GM12878 (cell line): ENCODE measurements around the gene BGLAP. TPM values are rescaled to one million over a fixed set of nuclear protein-coding genes. Genes with fewer than 3 reads are reported as not detected.

Source experiments
- ATAC-seq: fragments of 200-7000 bp; cut with Tn5 transposase; 3 replicates; pipeline ENCODE4 v1.9.1; 2020; ENCODE audit warnings: mild to moderate bottlenecking, moderate library complexity
- BruUV-seq: library from RNA; stranded (reverse); fragments of 400-500 nt; replicated peaks from 2 replicates; lab custom pipeline; 2021; lab: Mats Ljungman, UMichigan
- CTCF ChIA-PET: fragments of 300-600 bp; sonication (Branson Sonifier 250); formaldehyde crosslinking; extraction: SDS; loops from one replicate; lab custom pipeline; 2021; ENCODE audit warnings: inconsistent platforms; lab: Yijun Ruan, JAX
- POLR2A ChIA-PET: fragments of 350-600 bp; formaldehyde crosslinking; extraction: SDS; loops from one replicate; lab custom pipeline; 2021; ENCODE audit warnings: inconsistent platforms; lab: Charles Lee
- RAD21 ChIA-PET: fragments of 300-600 bp; sonication (Branson Sonifier 250); formaldehyde crosslinking; loops from one replicate; lab custom pipeline; 2023; ENCODE audit warnings: antibody characterized with exemption; ENCODE audit not compliant: unreplicated experiment; lab: Charles Lee
- SMC1A ChIA-PET: fragments of 300-600 bp; sonication (Branson Sonifier 250); formaldehyde crosslinking; loops from one replicate; lab custom pipeline; 2023; ENCODE audit not compliant: unreplicated experiment, uncharacterized antibody; lab: Charles Lee
- DNase-seq: peaks from one replicate; pipeline ENCODE4 v3.0.0-alpha.2; 2011; ENCODE audit warnings: low read depth, low spot score
- FAIRE-seq: peaks from 3 replicates; lab custom pipeline; 2011; peaks lifted over from hg19 to GRCh38; lab: Jason Lieb, UNC
- H2AFZ ChIP-seq: 2 replicates; pipeline ENCODE4 v1.6.0; 2011; ENCODE audit warnings: low read depth, low read length, control low read depth; ENCODE audit not compliant: control insufficient read depth
- H3K27ac ChIP-seq: 2 replicates; pipeline ENCODE4 v1.5.1; 2011; ENCODE audit warnings: control low read depth; ENCODE audit not compliant: control insufficient read depth, insufficient read depth
- H3K27me3 ChIP-seq, 2 experiments: replicated peaks in 1 of 2; 2 replicates each; pipeline versions ENCODE4 v1.6.0 to v1.6.1; 2011; ENCODE audit warnings: low read length in 1 of 2; ENCODE audit not compliant: control insufficient read depth in 2 of 2, insufficient read depth in 2 of 2
- H3K36me3 ChIP-seq, 2 experiments: 2 replicates each; pipeline ENCODE4 v1.5.1; 2011; ENCODE audit warnings: low read length in 1 of 2; ENCODE audit not compliant: control insufficient read depth in 2 of 2, insufficient read depth in 2 of 2
- H3K4me1 ChIP-seq: 2 replicates; pipeline ENCODE4 v1.6.1; 2011; ENCODE audit warnings: mild to moderate bottlenecking, low read length, moderate library complexity, mixed read lengths; ENCODE audit not compliant: control insufficient read depth, insufficient read depth
- H3K4me2 ChIP-seq: 2 replicates; pipeline ENCODE4 v1.6.0; 2011; ENCODE audit warnings: control low read depth; ENCODE audit not compliant: control insufficient read depth, insufficient read depth
- H3K4me3 ChIP-seq: fragments of 200-600 bp; sonication (generic); 2 replicates; pipeline ENCODE4 v1.5.1; 2016
- H3K79me2 ChIP-seq: 2 replicates; pipeline ENCODE4 v1.6.0; 2011; ENCODE audit warnings: low read length; ENCODE audit not compliant: control insufficient read depth, insufficient read depth
- H3K9ac ChIP-seq: 2 replicates; pipeline ENCODE4 v1.8.0; 2011; ENCODE audit warnings: low read length, control low read depth, mixed read lengths; ENCODE audit not compliant: control insufficient read depth, insufficient read depth
- H3K9me3 ChIP-seq: replicated peaks from 3 replicates; pipeline ENCODE4 v1.5.1; 2011; ENCODE audit warnings: mild to moderate bottlenecking, low read length; ENCODE audit not compliant: control insufficient read depth, insufficient read depth
- H4K20me1 ChIP-seq: 2 replicates; pipeline ENCODE4 v1.6.0; 2011; ENCODE audit not compliant: control insufficient read depth, insufficient read depth
- CBFB ChIP-seq: IDR thresholded peaks from 2 replicates; pipeline ENCODE4 v1.6.1; 2016; ENCODE audit warnings: antibody characterized with exemption, low read depth
- CREB1 ChIP-seq: IDR thresholded peaks from 2 replicates; pipeline ENCODE4 v1.6.1; 2012; ENCODE audit warnings: low read depth, mild to moderate bottlenecking, inconsistent platforms
- EED ChIP-seq: sonication (generic); IDR thresholded peaks from 2 replicates; pipeline ENCODE4 v1.6.1; 2016; ENCODE audit warnings: antibody characterized with exemption, low read depth
- LARP7 ChIP-seq: fragments of 450-650 bp; IDR thresholded peaks from 2 replicates; pipeline ENCODE4 v1.6.1; 2017; ENCODE audit warnings: mild to moderate bottlenecking
- MEF2B ChIP-seq: fragments of 450-650 bp; IDR thresholded peaks from 2 replicates; pipeline ENCODE4 v1.6.1; 2018; ENCODE audit warnings: mild to moderate bottlenecking, moderate library complexity; ENCODE audit not compliant: partially characterized antibody, poor library complexity, severe bottlenecking
- MYB ChIP-seq: fragments of 150-350 bp; IDR thresholded peaks from 2 replicates; pipeline ENCODE4 v1.6.1; 2014; ENCODE audit warnings: mild to moderate bottlenecking, low read depth, low read length, borderline replicate concordance
- MYC ChIP-seq: IDR thresholded peaks from 2 replicates; pipeline ENCODE4 v1.6.1; 2011; ENCODE audit warnings: mild to moderate bottlenecking, low read length, moderate library complexity, inconsistent platforms; ENCODE audit not compliant: insufficient read depth, insufficient replicate concordance, insufficient read length, severe bottlenecking
- NR2C1 ChIP-seq: fragments of 450-650 bp; IDR thresholded peaks from 2 replicates; pipeline ENCODE4 v1.6.1; 2017; ENCODE audit warnings: antibody characterized with exemption, mild to moderate bottlenecking, moderate library complexity
- PBX3 ChIP-seq: IDR thresholded peaks from 2 replicates; pipeline ENCODE4 v1.6.1; 2011; ENCODE audit warnings: mild to moderate bottlenecking, low read depth, low read length, moderate library complexity; ENCODE audit not compliant: insufficient replicate concordance
- PML ChIP-seq: IDR thresholded peaks from 2 replicates; pipeline ENCODE4 v1.6.1; 2012; ENCODE audit warnings: low read length, inconsistent platforms
- POLR2A ChIP-seq: IDR thresholded peaks from 2 replicates; pipeline ENCODE4 v1.6.1; 2011; ENCODE audit warnings: low read depth, mild to moderate bottlenecking, low read length
- SUPT20H ChIP-seq: IDR thresholded peaks from 2 replicates; pipeline ENCODE4 v1.6.1; 2011; ENCODE audit warnings: low read depth, mild to moderate bottlenecking, low read length, moderate library complexity, borderline replicate concordance; ENCODE audit not compliant: control insufficient read depth
- TAF1 ChIP-seq: IDR thresholded peaks from 2 replicates; pipeline ENCODE4 v1.6.1; 2011; ENCODE audit warnings: mild to moderate bottlenecking, low read depth, low read length, borderline replicate concordance
- TCF3 ChIP-seq: IDR thresholded peaks from 2 replicates; pipeline ENCODE4 v1.6.1; 2012; ENCODE audit warnings: low read depth, mild to moderate bottlenecking, low read length, borderline replicate concordance; ENCODE audit not compliant: insufficient read depth
- ZNF207 ChIP-seq: fragments of 450-650 bp; IDR thresholded peaks from 2 replicates; pipeline ENCODE4 v1.6.1; 2014; ENCODE audit warnings: antibody characterized with exemption, mild to moderate bottlenecking, borderline replicate concordance
- ZNF622 ChIP-seq: fragments of 450-650 bp; IDR thresholded peaks from 2 replicates; pipeline ENCODE4 v1.6.1; 2017; ENCODE audit warnings: mild to moderate bottlenecking, inconsistent platforms
- ZZZ3 ChIP-seq: IDR thresholded peaks from 2 replicates; pipeline ENCODE4 v1.6.1; 2011; ENCODE audit warnings: low read depth; ENCODE audit not compliant: control insufficient read depth, insufficient read length
- WGBS: methylation state at CpG from one replicate; pipeline ENCODE4 v1.1.6; 2016; ENCODE audit warnings: low lambda C conversion rate; ENCODE audit not compliant: insufficient replicate concordance, insufficient coverage; ENCODE audit errors: missing lambda C conversion rate; 5-methylcytosine and 5-hydroxymethylcytosine counted together
- in situ Hi-C: fragments of 300-500 bp; cut with MboI; formaldehyde crosslinking; loops from 9 replicates; pipeline ENCODE4 v1.14.3; 2018; ENCODE audit warnings: mixed read lengths
- intact Hi-C: fragments of 100-400 bp; cut with micrococcal nuclease; formaldehyde crosslinking; loops from one replicate; pipeline ENCODE4 v1.14.2; 2022; ENCODE audit not compliant: unreplicated experiment
- polyA plus RNA-seq, 11 experiments: library from polyadenylated mRNA; depleted of rRNA in 4 of 11; unstranded in 6 of 11; stranded (reverse) in 5 of 11; fragments of >200 nt; fragmentation: Nextera tagmentation in 4 of 11; fragmentation: Illumina TruSeq in 1 of 11; extraction: Ambion mirVana in 4 of 11; extraction: Trizol in 1 of 11; gene quantifications; 1 replicate in 1 of 11; 2 replicates in 10 of 11; pipeline versions ENCODE4 v1.2.1 to v1.2.3, GENCODE V29; 2011 to 2016; ENCODE audit warnings: inconsistent platforms in 2 of 11, missing spikeins in 2 of 11, low read depth in 1 of 11
- total RNA-seq, 4 experiments: library from RNA; depleted of rRNA in 3 of 4; stranded (reverse); fragments of >200 nt in 3 of 4; fragmentation: Illumina TruSeq in 1 of 4; extraction: Trizol in 1 of 4; gene quantifications; 2 replicates each; pipeline versions ENCODE4 v1.2.1 to v1.2.3, GENCODE V29; 2013 to 2021
- TF ChIP-seq, protein P1 (sequence below): fragments of 150-350 bp; IDR thresholded peaks from 2 replicates; pipeline ENCODE4 v1.6.1; 2014; ENCODE audit warnings: mild to moderate bottlenecking, low read depth, low read length
- TF ChIP-seq, protein P2 (sequence below): IDR thresholded peaks from 2 replicates; pipeline ENCODE4 v1.6.1; 2011; ENCODE audit warnings: low read depth, mild to moderate bottlenecking, low read length, moderate library complexity, borderline replicate concordance; ENCODE audit errors: extremely low read depth

The BGLAP gene
- total and polyA plus RNA-seq, 10 of the 15 experiments (the other 5 are each of a cell fraction or from before 2014, with no cell fraction given), result 0.20 to 1.8 (median 0.40) TPM; not detected in 3

- H3K4me3 ChIP-seq, result no peak overlapping the region
- H3K4me2 ChIP-seq, result no peak overlapping the region
- POLR2A ChIA-PET, result no interaction called here
- no peak overlapping the region for H2AFZ ChIP-seq
- in situ Hi-C loops (no loop called here), intact Hi-C loops (no loop called here)
- H4K20me1 ChIP-seq, result no peaks in the 10 kb centered on the region
- H3K9ac ChIP-seq, result no peak overlapping the region
- H3K27me3 ChIP-seq, result no peaks in the 10 kb centered on the region
- CTCF ChIA-PET, result interaction anchor here (1.0 to 14.2 kb wide), 4 partner anchors 51 to 216 kb away, joined by 3 to 502 read pairs (median 10); partner anchors contain the start of gene SEMA4A
- H3K27ac ChIP-seq, result no peak overlapping the region
- H3K36me3 ChIP-seq, result peaks cover 3 to 4% of the 10 kb centered on the region in 2 experiments; a peak in 3 of 4 replicates
- RAD21 ChIA-PET, result interaction anchor here (10.0 kb wide), 1 partner anchor 82 kb away, joined by 361 read pairs; the partner anchor contains the start of gene SEMA4A
- H3K9me3 ChIP-seq, result no peaks in the 10 kb centered on the region
- FAIRE-seq (no peak), ATAC-seq (no peak), DNase-seq (no peak)
- no peaks in the 10 kb centered on the region for H3K79me2 ChIP-seq
- TF ChIP-seq, protein P1, sequence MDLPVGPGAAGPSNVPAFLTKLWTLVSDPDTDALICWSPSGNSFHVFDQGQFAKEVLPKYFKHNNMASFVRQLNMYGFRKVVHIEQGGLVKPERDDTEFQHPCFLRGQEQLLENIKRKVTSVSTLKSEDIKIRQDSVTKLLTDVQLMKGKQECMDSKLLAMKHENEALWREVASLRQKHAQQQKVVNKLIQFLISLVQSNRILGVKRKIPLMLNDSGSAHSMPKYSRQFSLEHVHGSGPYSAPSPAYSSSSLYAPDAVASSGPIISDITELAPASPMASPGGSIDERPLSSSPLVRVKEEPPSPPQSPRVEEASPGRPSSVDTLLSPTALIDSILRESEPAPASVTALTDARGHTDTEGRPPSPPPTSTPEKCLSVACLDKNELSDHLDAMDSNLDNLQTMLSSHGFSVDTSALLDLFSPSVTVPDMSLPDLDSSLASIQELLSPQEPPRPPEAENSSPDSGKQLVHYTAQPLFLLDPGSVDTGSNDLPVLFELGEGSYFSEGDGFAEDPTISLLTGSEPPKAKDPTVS, result no peak
- TF ChIP-seq TAF1, result no peak
- no peak for TF ChIP-seq POLR2A
- TF ChIP-seq LARP7, result no peak
- TF ChIP-seq MYB, result no peak
- no peak for TF ChIP-seq PML
- TF ChIP-seq ZNF622, result no peak
- no peak for TF ChIP-seq MYC
- TF ChIP-seq SUPT20H, result no peak
- TF ChIP-seq NR2C1, result no peak
- TF ChIP-seq MEF2B, result no peak
- TF ChIP-seq ZZZ3, result no peak
- no peak for TF ChIP-seq ZNF207
- TF ChIP-seq CBFB, result no peak
- no peak for TF ChIP-seq EED
- TF ChIP-seq CREB1, result no peak
- TF ChIP-seq TCF3, result no peak
- TF ChIP-seq, protein P2, sequence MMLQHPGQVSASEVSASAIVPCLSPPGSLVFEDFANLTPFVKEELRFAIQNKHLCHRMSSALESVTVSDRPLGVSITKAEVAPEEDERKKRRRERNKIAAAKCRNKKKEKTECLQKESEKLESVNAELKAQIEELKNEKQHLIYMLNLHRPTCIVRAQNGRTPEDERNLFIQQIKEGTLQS, result no peak
- no peak for TF ChIP-seq PBX3
- BruUV-seq, result no TSS peak
- H3K4me1 ChIP-seq, result peaks cover 24% of the 10 kb centered on the region
- 91% methylated on average over 11 of the region's 11 CpGs for WGBS
- SMC1A ChIA-PET, result interaction anchor here (0.7 to 14.3 kb wide), 4 partner anchors 33 to 100 kb away, joined by 3 to 411 read pairs (median 4); partner anchors contain the start of gene SEMA4A
Measured at GRCh38 chr1:156229809-156230472, 12.0 kb upstream of the BGLAP start.
